Stimulated activated CD4-positive, alpha-beta T cell treated with anti-CD3 and anti-CD28 coated beads, Interleukin-12 subunit alpha, Interleukin-12 subunit beta, amount 100 ng/mL, for 48 hours (primary cell): Measurements from ENCODE around the gene SLC35B4.

Source experiments
- DNase-seq, 3 donors: peaks; one replicate each; pipeline ENCODE4 v3.0.0-alpha.2; 2020; ENCODE audit warnings: low read depth in 2 of 3, low spot score in 1 of 3

Gene SLC35B4

GRCh38 chr7:134316539-134317344, at the start of gene SLC35B4:
Gene SLC35B4, minus strand, starts transcription at chr7:134316930. Its CDS starts 179 bp downstream, at chr7:134316751.
- DNase-seq = peak; percentile 84 to 93 (median 92)

DNA sequence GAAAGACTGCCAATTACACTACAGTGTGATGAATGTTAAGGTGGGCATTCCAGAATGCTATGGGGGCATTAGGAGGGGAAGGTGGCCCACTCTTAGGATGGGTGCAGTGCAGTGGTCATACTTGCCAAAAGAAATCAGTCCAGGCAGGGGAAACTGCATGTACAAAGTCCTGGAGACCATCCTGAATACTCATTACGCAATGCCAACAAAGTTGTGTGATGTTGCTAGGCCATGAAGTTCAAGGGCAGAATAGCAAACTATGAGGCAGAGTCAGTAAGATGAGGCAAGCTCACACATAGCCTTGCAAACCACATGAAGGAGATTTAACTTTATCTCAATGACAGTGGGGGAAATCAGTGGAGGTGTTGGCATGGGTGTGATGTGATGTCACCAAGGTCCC, 49.8 kb upstream of the SLC35B4 start:
- DNase-seq = no peak

GRCh38 chr7:134365341-134366054, 48.8 kb upstream of the SLC35B4 start:
- DNase-seq = no peak

- DNase-seq = no peak
These were observed 47.9 kb upstream of the SLC35B4 start for GRCh38 chr7:134364619-134365037.

DNA sequence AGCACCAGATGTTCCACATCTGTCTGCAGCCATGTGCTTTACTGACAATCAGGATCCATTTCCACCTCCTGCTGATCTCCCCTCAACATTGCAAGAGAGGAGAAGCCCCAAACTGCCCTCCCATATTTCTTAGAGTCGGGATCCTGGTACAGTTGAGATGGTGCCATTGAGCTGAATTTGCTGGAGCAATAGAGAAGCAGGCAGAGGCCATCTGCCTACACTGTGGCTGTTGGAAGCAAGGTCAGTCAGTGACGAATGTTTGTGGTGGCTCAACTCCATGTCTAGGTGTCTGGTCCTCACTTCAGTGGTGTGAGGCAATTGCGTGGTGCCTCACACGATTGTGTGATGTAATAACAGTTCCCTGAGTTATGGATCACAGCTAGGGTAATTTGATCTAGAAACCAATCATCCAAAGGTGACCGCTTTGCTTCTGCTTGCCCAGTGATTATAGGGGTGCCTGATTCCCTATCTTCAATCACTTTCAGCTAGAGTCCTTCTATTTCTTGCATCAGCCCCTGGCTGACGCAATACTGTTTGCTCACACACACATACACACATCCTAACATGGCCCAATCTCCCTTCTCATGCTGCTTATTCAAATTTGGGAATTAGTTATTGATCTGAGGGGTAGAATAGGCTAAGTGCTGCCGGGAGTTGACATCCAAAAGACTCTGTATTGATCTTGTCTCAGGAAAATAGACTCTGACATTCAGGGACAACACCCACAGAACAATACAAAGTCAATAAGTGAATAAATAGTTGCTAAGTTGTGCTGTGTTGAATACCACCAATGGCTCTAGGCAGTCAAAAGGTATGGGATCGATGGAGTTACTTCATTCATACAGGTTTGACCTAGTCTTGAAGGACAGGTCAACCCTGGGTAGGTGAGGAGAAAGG, 46.1 kb upstream of the SLC35B4 start:
- no peak for DNase-seq

DNA sequence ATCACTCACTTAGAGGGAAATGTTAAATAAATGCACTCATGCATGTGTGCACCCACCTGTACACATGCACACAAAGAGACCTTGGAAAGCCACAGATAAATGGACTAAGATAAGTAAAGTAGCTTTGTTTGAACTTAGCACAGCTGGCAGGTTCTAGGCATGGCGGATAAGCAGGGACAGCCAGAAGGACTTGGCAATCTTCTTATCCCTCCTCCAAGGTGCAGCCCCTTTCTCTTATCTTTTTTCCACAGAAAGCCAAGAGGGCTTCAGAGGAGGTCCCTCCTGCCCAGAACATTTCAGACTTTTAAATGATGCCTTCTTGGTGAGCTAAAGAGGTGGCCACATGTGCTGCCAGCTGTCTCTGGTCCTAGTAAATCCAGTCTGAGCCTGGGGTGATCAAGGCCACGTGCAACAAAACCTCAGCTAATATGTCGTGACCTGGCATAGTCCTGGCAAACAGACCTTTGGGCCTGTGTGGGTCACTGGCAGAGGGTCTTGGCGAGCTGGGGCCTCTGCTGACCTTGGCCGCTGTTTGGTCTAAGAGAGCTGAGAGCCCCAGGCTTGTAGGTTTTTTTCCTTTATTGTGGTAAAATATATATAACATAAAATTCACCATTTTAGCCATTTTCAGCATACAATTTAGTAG, 43.2 kb upstream of the SLC35B4 start:
- DNase-seq = no peak

DNA sequence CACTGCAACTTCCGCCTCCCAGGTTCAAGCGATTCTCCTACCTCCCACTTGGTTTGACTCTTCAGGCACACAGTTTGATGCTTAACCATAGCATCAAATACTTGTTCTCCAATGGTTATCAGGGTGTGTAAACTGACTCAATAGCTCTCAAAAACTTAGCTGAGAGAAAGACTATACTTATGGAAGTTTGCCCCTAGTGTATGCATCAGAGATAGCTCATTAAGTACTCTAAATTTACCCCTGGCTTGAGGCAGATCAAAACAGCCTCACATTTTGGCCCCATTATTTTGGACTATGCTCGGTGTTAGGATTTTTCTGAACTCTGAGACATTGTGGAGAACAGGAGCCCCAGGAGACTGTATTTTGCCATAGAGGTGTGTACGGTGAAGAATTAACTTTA, 40.8 kb upstream of the SLC35B4 start:
- DNase-seq = no peak

DNA sequence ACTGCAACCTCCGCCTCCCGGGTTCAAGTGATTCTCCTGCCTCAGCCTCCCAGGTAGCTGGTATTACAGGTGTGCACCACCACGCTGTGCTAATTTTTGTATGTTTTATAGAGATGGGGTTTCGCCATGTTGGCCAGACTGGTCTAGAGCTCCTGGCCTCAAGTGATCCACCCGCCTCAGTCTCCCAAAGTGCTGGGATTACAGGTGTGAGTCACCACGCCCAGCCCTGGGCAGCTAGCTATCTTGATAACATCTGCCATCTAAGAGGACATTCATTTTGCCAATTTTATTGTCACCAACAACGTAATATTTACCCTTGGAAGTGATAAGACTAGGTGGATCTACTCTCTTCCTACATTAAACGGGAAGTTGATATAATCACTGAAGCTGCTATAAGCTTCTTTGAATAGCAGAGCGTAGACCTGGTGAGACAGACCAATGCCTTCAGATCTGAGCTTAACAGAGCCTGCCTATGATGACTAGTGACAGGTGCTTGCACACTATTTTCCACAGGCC, 39.7 kb upstream of the SLC35B4 start:
- no peak for DNase-seq

- DNase-seq = no peak
These were observed 39.2 kb upstream of the SLC35B4 start for GRCh38 chr7:134355927-134356326.

DNA sequence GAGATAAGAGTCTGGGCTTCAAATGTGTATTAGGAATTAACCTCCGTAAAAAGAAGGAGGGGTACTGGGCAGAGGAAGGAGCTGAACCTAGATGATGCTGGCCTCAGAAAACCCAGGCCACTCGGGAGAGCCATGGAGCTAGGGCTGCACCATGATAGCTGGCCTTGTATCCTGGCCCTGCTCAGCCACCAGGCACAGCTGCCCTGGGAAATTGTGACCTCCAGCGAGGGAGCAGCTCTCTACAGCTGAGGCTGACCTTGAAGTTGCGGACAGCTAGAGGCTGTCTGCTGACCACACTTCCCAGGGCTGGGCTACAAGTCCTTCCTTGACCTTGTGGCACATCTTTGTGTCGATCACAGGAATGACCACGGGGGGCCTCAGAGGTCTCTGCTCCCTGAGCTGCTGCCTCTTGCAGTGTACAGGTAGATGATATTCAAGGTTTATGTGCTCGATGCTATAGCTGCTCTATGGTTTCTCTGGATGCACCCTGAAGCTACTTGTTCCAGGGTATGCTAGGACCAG, 38.3 kb upstream of the SLC35B4 start:
- no peak for DNase-seq

GRCh38 chr7:134353411-134353810, 36.7 kb upstream of the SLC35B4 start:
- DNase-seq = no peak

- DNase-seq = no peak
These were observed 34.7 kb upstream of the SLC35B4 start for GRCh38 chr7:134351424-134351823.

- DNase-seq = no peak
These were observed 34.0 kb upstream of the SLC35B4 start for GRCh38 chr7:134350709-134351108.

DNA sequence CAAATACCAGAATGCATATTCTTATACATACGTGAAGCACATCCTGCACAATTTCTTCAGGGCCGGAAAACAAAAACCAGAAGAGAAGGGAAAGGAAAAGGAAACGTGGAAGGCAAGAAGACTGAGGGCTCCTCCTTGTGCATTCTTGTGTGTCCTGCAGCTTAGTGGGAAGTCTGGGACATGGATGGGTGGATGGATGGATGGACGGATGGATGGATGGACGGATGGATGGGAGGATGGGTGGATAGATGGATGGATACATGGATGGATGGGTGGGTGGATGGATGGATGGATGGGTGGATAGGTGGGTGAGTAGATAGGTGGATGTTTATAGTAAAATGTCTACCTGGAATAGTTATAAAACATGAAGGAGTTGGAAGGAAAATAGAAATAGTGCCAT, 30.8 kb upstream of the SLC35B4 start:
- DNase-seq = no peak

GRCh38 chr7:134343796-134344195, 27.1 kb upstream of the SLC35B4 start:
- DNase-seq = no peak

GRCh38 chr7:134343136-134343535, 26.4 kb upstream of the SLC35B4 start:
- no peak for DNase-seq

DNA sequence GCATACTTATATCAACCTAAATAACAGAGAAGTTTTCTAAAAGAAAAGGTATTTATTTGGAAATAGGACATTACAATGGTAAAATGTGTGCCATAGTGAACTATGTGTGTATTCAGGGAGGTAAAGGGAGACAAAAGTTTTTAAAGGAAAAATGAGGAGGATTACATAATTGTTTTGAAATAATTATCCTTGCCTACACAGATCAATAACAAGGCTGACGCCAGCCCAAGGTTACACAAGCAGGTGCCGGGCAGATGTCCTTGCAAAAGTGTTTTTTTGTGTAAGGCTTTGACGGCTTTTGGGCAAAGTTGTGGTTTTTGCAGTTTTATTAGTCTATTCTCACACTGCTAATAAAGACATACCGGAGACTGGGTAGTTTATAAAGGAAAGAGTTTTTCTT, 22.7 kb upstream of the SLC35B4 start:
- DNase-seq = no peak

DNA sequence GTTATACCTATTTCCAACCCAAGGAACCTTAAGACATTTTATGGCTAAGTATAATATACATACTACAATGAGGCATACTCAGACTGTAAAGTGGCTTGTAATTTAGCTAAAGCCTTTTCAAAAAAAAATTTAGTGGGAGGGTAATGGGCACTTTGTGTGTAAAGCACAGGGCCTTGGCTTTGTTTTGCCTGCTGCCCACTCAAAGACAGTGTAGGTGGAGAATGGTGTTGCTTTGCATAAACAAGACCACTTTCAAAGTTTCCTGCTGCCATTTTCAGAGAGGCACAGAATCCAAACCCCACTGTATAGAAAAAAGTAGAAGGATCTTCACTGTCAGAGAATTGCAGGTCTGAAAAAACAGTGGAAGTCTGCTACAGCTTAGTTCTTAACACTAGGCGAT, 21.2 kb upstream of the SLC35B4 start:
- no peak for DNase-seq

- DNase-seq = no peak
These were observed 17.7 kb upstream of the SLC35B4 start for GRCh38 chr7:134334408-134334807.

DNA sequence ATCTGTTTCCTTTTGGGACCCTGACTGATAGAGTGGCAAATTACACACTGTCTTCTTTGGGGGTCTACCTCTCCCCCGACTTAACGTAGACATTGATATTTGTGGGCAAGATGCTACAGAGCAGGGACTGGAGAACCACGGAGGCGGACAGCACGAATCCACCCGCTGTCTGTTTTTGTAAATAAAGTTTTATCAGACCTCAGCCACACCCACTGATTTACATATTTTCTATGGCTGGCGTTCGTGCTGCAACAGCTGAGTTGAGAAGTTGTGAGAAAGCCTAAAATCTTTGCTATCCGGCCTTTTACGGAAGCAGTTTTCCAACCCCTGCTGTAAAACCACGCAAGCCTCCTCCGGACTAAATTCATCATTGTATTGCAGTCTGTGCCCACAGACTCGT, 17.2 kb upstream of the SLC35B4 start:
- DNase-seq = no peak

GRCh38 chr7:134332892-134333291, 16.2 kb upstream of the SLC35B4 start:
- DNase-seq = no peak
